ENCODE results near the gene STARD8.

STARD8 gene

GRCh38 chrX:68672581-68673318 lies 25.3 kb downstream of the STARD8 start:
- no peak for DNase-seq (ENCODE audit: insufficient read length, low spot score)
- no peak for TF ChIP-seq CTCF (IDR thresholded peaks at IDR 0.05; ENCODE audit: insufficient read depth, missing control alignments)
- no peak for FAIRE-seq

- DNase-seq (ENCODE audit: insufficient read length, low spot score) (no peak), FAIRE-seq (no peak)
- no peak for TF ChIP-seq CTCF (IDR thresholded peaks at IDR 0.05; ENCODE audit: insufficient read depth, missing control alignments)
Measured at GRCh38 chrX:68675571-68675970, 28.1 kb downstream of the STARD8 start.

GRCh38 chrX:68676335-68676734 lies 28.9 kb downstream of the STARD8 start:
- no peak for TF ChIP-seq CTCF (IDR thresholded peaks at IDR 0.05; ENCODE audit: insufficient read depth, missing control alignments)
- DNase-seq (ENCODE audit: insufficient read length, low spot score) (no peak), FAIRE-seq (no peak)

GRCh38 chrX:68677998-68678397 lies 30.5 kb downstream of the STARD8 start:
- no peak for FAIRE-seq
- no peak for TF ChIP-seq CTCF (IDR thresholded peaks at IDR 0.05; ENCODE audit: insufficient read depth, missing control alignments)
- DNase-seq (ENCODE audit: insufficient read length, low spot score), result no peak

- DNase-seq (ENCODE audit: insufficient read length, low spot score) (no peak), FAIRE-seq (no peak)
- no peak for TF ChIP-seq CTCF (IDR thresholded peaks at IDR 0.05; ENCODE audit: insufficient read depth, missing control alignments)
Measured at GRCh38 chrX:68681443-68681941, 34.0 kb downstream of the STARD8 start.

- FAIRE-seq, result no peak
Measured at GRCh38 chrX:68682790-68683189, 35.3 kb downstream of the STARD8 start.

More at GRCh38 chrX:68682790-68683189, 35.3 kb downstream of the STARD8 start:
- no peak for DNase-seq (ENCODE audit: insufficient read length, low spot score)
- TF ChIP-seq CTCF (IDR thresholded peaks at IDR 0.05; ENCODE audit: insufficient read depth, missing control alignments), result no peak
